ENCODE measurements around the gene EPHA3.

DNA sequence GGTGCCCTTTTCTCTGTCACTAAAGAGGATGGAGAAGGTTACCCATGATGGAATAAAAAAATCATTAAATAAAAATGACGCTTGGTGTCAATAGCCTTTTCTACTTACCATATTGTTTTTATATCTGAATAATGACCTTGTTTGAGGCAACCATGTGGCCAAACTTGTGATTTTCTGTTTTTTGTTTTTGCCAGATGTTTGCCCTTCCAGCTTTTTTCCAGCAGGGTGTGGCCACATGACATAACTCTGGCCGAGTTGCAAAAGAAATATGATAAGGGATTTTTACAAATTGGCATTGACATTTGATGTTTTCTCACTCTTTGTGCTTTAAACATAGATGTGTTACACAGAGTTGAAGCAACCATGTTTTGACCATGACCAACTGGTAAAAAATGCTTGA lies 39.7 kb upstream of the EPHA3 start:
- TF ChIP-seq POLR2AphosphoS5 (IDR thresholded peaks at IDR 0.05; ENCODE audit: insufficient read depth, low read depth, low read length) (no peak), POLR2A (IDR thresholded peaks at IDR 0.05; ENCODE audit: low read depth, low read length) (no peak), JUN (IDR thresholded peaks at IDR 0.05; ENCODE audit: borderline replicate concordance, insufficient read depth, insufficient read length, low read depth) (no peak), MYC (IDR thresholded peaks at IDR 0.05; ENCODE audit: low read depth, low read length) (no peak)
- TF ChIP-seq, protein P1, sequence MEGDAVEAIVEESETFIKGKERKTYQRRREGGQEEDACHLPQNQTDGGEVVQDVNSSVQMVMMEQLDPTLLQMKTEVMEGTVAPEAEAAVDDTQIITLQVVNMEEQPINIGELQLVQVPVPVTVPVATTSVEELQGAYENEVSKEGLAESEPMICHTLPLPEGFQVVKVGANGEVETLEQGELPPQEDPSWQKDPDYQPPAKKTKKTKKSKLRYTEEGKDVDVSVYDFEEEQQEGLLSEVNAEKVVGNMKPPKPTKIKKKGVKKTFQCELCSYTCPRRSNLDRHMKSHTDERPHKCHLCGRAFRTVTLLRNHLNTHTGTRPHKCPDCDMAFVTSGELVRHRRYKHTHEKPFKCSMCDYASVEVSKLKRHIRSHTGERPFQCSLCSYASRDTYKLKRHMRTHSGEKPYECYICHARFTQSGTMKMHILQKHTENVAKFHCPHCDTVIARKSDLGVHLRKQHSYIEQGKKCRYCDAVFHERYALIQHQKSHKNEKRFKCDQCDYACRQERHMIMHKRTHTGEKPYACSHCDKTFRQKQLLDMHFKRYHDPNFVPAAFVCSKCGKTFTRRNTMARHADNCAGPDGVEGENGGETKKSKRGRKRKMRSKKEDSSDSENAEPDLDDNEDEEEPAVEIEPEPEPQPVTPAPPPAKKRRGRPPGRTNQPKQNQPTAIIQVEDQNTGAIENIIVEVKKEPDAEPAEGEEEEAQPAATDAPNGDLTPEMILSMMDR (IDR thresholded peaks at IDR 0.05; ENCODE audit: extremely low read depth in 1 of 2, insufficient read depth in 1 of 2, low read depth in 1 of 2, low read length in 2 of 2) = no peak
